GM12874 (cell line): ENCODE data around the gene ATP5PB.

Source experiments
- TF ChIP-seq, protein P1 (sequence below): IDR thresholded peaks from 2 replicates; pipeline ENCODE4 v1.5.1; 2011; ENCODE audit warnings: low read depth, mild to moderate bottlenecking, control low read depth, low read length, moderate library complexity; ENCODE audit not compliant: insufficient read depth

ATP5PB gene

DNA sequence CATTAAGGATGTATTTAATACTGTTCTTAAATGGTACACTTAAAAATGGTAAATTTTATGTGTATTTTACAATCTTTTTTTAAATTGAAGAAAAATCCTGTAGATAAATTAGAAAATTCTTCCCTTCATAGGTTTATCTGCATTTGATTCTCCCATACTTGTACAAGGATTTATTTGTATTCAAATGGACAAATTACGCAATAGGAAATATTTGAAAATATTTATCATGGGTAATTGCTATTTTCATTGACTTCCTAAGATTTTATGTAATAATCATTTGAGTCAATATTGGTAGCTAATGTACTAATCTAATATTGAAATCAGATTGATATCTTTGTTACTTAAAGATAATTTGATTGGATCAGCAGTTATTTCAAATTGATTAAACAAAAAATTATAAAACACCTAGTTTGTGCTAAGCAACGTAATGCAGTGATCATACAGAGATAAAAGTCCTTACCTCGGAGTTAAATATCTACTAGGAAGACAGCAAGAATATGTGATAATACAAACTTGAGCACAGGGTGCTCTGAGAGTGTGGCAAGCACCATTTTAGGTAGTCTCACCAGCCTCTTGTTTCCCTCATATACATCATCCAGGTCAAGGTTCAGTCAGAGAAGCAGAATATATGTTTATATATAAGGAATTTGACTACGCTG, 13.2 kb downstream of the ATP5PB start:
- TF ChIP-seq, protein P1, sequence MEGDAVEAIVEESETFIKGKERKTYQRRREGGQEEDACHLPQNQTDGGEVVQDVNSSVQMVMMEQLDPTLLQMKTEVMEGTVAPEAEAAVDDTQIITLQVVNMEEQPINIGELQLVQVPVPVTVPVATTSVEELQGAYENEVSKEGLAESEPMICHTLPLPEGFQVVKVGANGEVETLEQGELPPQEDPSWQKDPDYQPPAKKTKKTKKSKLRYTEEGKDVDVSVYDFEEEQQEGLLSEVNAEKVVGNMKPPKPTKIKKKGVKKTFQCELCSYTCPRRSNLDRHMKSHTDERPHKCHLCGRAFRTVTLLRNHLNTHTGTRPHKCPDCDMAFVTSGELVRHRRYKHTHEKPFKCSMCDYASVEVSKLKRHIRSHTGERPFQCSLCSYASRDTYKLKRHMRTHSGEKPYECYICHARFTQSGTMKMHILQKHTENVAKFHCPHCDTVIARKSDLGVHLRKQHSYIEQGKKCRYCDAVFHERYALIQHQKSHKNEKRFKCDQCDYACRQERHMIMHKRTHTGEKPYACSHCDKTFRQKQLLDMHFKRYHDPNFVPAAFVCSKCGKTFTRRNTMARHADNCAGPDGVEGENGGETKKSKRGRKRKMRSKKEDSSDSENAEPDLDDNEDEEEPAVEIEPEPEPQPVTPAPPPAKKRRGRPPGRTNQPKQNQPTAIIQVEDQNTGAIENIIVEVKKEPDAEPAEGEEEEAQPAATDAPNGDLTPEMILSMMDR, result no peak

DNA sequence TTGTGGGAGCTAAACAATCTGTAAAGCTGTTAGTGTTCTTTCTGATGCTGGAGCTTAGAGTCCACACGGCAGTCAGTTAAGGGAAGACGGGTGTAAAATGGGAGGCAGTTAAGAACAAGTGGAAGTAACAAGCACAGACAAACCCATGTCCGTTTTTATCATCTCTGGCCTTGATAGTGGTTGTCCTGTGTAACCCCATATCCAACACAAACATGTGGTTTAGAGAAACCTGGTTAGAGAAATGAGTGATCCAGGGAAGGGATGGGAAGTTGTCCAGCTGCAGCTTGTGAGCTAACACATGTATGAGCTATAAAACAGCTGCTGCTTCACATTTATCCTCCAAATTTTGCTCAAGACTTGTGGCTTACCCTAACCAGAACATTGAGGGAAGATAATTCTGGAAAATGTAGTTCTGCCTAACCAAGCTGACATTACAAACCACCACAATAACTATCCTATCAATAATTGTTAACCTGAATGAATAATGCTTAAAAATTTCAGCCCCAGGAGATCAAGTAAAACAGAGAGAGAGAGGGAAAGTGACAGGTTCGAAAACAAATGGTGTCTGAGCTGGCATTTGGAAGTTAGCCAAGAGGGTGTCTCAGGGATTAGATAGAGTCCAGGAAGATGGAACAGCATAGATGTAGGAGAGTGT, 13.9 kb downstream of the ATP5PB start:
- TF ChIP-seq, protein P1, result no peak

DNA sequence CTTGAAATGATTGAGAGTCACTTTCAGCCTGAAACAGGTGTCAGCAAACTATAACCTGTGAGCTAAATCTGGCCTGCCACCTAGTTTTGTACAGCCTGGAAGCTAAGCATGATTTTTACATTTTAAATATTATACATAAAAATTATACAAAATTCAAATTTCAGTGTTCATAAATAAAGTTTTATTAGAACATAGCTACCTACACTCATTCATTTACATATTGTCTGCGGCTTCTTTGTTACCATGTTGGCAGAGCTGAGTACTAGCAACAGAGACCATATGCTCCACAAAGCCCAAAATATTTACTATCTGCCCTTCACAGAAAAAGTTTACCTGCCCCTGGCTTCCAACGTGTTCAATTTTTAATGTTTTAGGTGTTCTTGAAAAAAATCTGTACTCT, 16.5 kb downstream of the ATP5PB start:
- TF ChIP-seq, protein P1, result no peak

DNA sequence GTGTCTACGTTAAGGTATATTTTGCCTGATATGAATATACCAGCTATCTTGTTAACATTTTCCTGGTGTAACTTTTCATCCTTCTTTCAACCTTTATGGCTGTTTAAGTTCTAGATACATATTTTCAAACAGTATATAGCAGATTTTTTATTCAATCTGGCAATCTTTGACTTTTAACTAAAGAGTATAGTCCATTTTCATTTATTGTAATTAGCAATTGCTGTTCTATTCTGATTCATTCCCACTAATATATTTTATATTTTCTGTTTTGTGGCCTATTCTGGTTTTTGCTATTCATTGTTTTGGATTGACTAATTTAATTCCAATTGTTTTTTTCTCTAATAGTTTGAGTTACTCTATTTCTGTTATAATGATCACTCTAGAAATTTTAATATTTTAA, 17.2 kb downstream of the ATP5PB start:
- TF ChIP-seq, protein P1, result no peak

DNA sequence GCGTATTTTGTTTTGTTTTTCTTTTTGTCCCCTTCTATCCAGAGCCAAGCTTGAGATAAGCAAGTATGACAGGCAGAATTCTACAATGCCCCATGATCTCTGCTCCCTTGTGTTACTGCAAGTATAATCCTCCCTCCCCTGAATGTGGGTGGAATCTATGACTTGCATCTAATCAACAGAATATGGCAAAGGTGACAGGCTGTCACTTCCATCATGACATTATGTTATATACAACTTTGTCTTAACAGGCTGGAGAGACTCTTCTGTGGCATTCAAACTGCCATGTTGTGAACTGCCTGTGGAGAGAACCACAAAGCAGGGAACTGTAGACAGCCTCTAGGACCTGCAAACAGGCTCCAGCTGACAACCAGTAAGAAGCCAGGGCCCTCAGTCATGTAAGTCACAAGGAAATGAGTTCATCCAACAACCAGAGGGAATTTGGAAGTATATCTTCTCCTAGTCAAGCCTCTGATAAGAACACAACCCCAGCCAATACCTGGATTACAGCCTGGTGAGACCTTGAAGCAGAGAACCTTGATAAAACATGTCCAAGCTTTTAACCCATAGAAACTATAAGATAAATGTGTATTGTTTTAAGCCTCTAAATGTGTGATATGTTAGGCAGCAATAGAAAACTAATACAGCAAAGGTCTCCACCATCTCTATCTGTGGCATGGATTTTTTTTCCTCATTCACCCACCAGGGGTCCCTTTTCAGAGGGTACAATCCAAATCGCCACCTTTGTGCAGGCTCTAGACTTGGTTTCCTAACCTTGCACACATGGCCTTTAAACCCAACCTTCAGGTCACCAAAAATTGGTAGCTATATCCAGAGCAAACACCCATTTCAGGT, 18.8 kb downstream of the ATP5PB start:
- TF ChIP-seq, protein P1, result no peak

DNA sequence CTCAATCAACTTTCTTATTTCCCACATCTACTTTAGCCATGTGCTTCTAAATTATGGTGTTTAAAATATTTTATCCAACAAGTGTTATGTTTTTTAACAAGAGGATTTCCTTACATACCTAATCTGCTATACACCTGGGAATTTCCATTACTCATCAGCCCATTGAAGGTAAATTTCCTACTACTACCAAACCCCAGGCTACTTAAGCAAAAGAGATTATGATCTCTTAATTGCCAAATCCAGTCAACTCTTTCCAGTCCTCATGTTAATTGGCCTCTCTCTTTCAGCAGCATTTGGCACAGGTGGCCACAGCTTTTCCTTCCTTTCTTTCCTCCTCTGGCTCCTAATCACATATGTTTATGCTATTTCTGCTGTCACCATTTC, 19.4 kb downstream of the ATP5PB start:
- TF ChIP-seq, protein P1, result no peak

DNA sequence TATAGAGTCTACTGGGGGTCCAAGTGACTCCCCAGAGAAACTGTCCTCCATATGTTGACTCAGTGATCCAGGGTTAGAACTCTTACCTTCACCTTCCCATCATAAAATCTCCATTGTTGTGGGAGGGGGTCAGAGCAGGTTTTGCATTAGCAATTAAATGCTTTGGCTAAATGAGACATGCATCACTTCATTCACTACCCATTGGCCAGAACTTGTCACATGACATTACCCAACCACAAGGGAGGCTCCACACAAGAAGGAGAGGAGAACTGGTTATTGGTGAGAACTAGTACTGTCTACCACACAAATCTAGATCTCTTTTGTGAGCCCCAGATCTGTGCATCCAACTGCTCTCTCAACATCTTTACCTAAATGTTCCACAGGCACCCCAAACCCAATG, 20.3 kb downstream of the ATP5PB start:
- TF ChIP-seq, protein P1, result no peak
